H1 (cell line): ENCODE results near the gene NRM. TPM values are rescaled to one million over a fixed set of nuclear protein-coding genes. Genes with fewer than 3 reads are reported as not detected.

Experiments used
- CTCF ChIA-PET: fragments of 300-600 bp; sonication (Branson Sonifier 250); formaldehyde crosslinking; loops from one replicate; lab custom pipeline; 2021; ENCODE audit not compliant: partially characterized antibody; lab: Charles Lee
- POLR2A ChIA-PET: fragments of 300-600 bp; sonication (Branson Sonifier 250); formaldehyde crosslinking; loops from one replicate; lab custom pipeline; 2021; ENCODE audit warnings: inconsistent platforms; ENCODE audit not compliant: partially characterized antibody; lab: Charles Lee
- DNase-seq, 2 experiments: peaks; one replicate each; pipeline versions ENCODE4 v3.0.0 to v3.0.0-alpha.2; 2010 to 2022; ENCODE audit warnings: low spot score in 2 of 2, low read depth in 1 of 2, mixed read lengths in 1 of 2
- FAIRE-seq: peaks from 2 replicates; lab custom pipeline; 2011; peaks lifted over from hg19 to GRCh38; lab: Jason Lieb, UNC
- H2AFZ ChIP-seq: 2 replicates; pipeline ENCODE4 v1.8.1; 2012; ENCODE audit warnings: low read length, inconsistent platforms
- H2AK5ac ChIP-seq: 2 replicates; pipeline ENCODE4 v1.6.1; 2013; ENCODE audit warnings: low read depth, low read length
- H2BK120ac ChIP-seq: replicated peaks from 2 replicates; pipeline ENCODE3; 2013; ENCODE audit warnings: low read depth, low read length, inconsistent platforms
- H2BK12ac ChIP-seq: 2 replicates; pipeline ENCODE4 v1.6.1; 2013; ENCODE audit warnings: low read depth, low read length
- H2BK15ac ChIP-seq: 2 replicates; pipeline ENCODE4 v1.6.1; 2013; ENCODE audit warnings: low read length
- H2BK20ac ChIP-seq: 2 replicates; pipeline ENCODE4 v1.6.1; 2013; ENCODE audit warnings: low read length
- H2BK5ac ChIP-seq: 2 replicates; pipeline ENCODE4 v1.6.1; 2013; ENCODE audit warnings: low read depth, low read length
- H3K14ac ChIP-seq: 2 replicates; pipeline ENCODE4 v1.6.1; 2013; ENCODE audit warnings: inconsistent platforms; ENCODE audit not compliant: insufficient read length
- H3K18ac ChIP-seq: 2 replicates; pipeline ENCODE4 v1.6.1; 2013; ENCODE audit warnings: low read length; ENCODE audit errors: extremely low read depth
- H3K23ac ChIP-seq: 2 replicates; pipeline ENCODE4 v1.6.1; 2013; ENCODE audit warnings: inconsistent platforms; ENCODE audit not compliant: insufficient read length
- H3K23me2 ChIP-seq: 2 replicates; pipeline ENCODE4 v1.6.1; 2013; ENCODE audit warnings: low read depth, low read length
- H3K27ac ChIP-seq: 2 replicates; pipeline ENCODE4 v1.6.1; 2011; ENCODE audit warnings: low read depth, low read length, inconsistent platforms
- H3K27me3 ChIP-seq, 4 experiments: replicated peaks in 1 of 4; 1 replicate in 1 of 4; 2 replicates in 3 of 4; pipeline versions ENCODE4 v1.6.1 to v1.8.1; 2011 to 2013; ENCODE audit warnings: low read length in 3 of 4, mild to moderate bottlenecking in 3 of 4, inconsistent platforms in 2 of 4, mixed read lengths in 2 of 4, moderate library complexity in 1 of 4; ENCODE audit not compliant: control insufficient read depth in 3 of 4, insufficient read depth in 3 of 4; ENCODE audit errors: extremely low read depth in 1 of 4
- H3K36me3 ChIP-seq, 4 experiments: 2 replicates each; pipeline versions ENCODE4 v1.6.1 to v1.8.1; 2011 to 2013; ENCODE audit warnings: mild to moderate bottlenecking in 4 of 4, low read length in 3 of 4, moderate library complexity in 2 of 4, control low read depth in 1 of 4, inconsistent platforms in 1 of 4; ENCODE audit not compliant: insufficient read depth in 4 of 4, control insufficient read depth in 2 of 4
- H3K4ac ChIP-seq: replicated peaks from 2 replicates; pipeline ENCODE3; 2013; ENCODE audit warnings: low read length, low read depth, mixed read lengths, inconsistent platforms; ENCODE audit not compliant: insufficient read length
- H3K4me1 ChIP-seq, 4 experiments: replicated peaks in 1 of 4; 1 replicate in 1 of 4; 2 replicates in 3 of 4; pipeline versions ENCODE4 v1.6.1 to v1.8.1; 2011 to 2013; ENCODE audit warnings: low read length in 3 of 4, inconsistent platforms in 2 of 4, mixed read lengths in 1 of 4; ENCODE audit not compliant: insufficient read depth in 4 of 4, control insufficient read depth in 3 of 4
- H3K4me2 ChIP-seq, 2 experiments: 2 replicates each; pipeline versions ENCODE4 v1.6.1 to v1.8.1; 2011 to 2013; ENCODE audit warnings: low read depth in 2 of 2, low read length in 2 of 2, control low read depth in 1 of 2, inconsistent platforms in 1 of 2, mild to moderate bottlenecking in 1 of 2; ENCODE audit not compliant: insufficient read depth in 1 of 2
- H3K4me3 ChIP-seq, 4 experiments: fragments of 200-600, 300-600 bp in 1 of 4; sonication (generic), shearing (Covaris generic), sonication (Bioruptor Twin) in 1 of 4; 2 replicates each; pipeline versions ENCODE4 v1.5.1 to v1.8.1; 2011 to 2016; ENCODE audit warnings: low read length in 4 of 4, low read depth in 3 of 4, control low read depth in 2 of 4, inconsistent platforms in 2 of 4, mild to moderate bottlenecking in 2 of 4, mixed read lengths in 1 of 4, moderate library complexity in 1 of 4; ENCODE audit not compliant: insufficient read depth in 2 of 4; ENCODE audit errors: extremely low read depth in 1 of 4
- H3K56ac ChIP-seq: replicated peaks from 2 replicates; pipeline ENCODE3; 2013; ENCODE audit warnings: low read depth, mild to moderate bottlenecking, mixed read lengths, low read length, inconsistent platforms; ENCODE audit not compliant: insufficient read length
- H3K79me1 ChIP-seq: 2 replicates; pipeline ENCODE4 v1.6.1; 2013; ENCODE audit warnings: low read depth, low read length, control low read depth
- H3K79me2 ChIP-seq, 2 experiments: 2 replicates each; pipeline versions ENCODE4 v1.6.1 to v1.8.1; 2012 to 2013; ENCODE audit warnings: low read length in 2 of 2, mild to moderate bottlenecking in 2 of 2, inconsistent platforms in 1 of 2; ENCODE audit not compliant: insufficient read depth in 2 of 2, control insufficient read depth in 1 of 2
- H3K9ac ChIP-seq, 4 experiments: replicated peaks in 1 of 4; 1 replicate in 1 of 4; 2 replicates in 3 of 4; pipeline versions ENCODE4 v1.6.1 to v1.8.1; 2011 to 2013; ENCODE audit warnings: low read depth in 3 of 4, low read length in 3 of 4, control low read depth in 2 of 4, mild to moderate bottlenecking in 2 of 4, moderate library complexity in 2 of 4, inconsistent platforms in 1 of 4; ENCODE audit errors: extremely low read depth in 1 of 4
- H3K9me3 ChIP-seq, 2 experiments: 2 replicates each; pipeline versions ENCODE4 v1.6.1 to v1.8.1; 2012 to 2013; ENCODE audit warnings: mild to moderate bottlenecking in 2 of 2, moderate library complexity in 2 of 2, control low read depth in 1 of 2, inconsistent platforms in 1 of 2, low read depth in 1 of 2, low read length in 1 of 2, mixed read lengths in 1 of 2; ENCODE audit not compliant: insufficient read depth in 2 of 2
- H4K20me1 ChIP-seq, 2 experiments: replicated peaks in 1 of 2; 2 replicates each; pipeline versions ENCODE3 to v1.8.1; 2011 to 2013; ENCODE audit warnings: inconsistent platforms in 2 of 2, low read length in 2 of 2, mild to moderate bottlenecking in 1 of 2; ENCODE audit not compliant: insufficient read depth in 2 of 2, control insufficient read depth in 1 of 2
- H4K5ac ChIP-seq: 2 replicates; pipeline ENCODE4 v1.6.1; 2013; ENCODE audit warnings: low read length, low read depth, mixed read lengths, inconsistent platforms; ENCODE audit not compliant: insufficient read length
- H4K8ac ChIP-seq: 2 replicates; pipeline ENCODE4 v1.8.0; 2013; ENCODE audit warnings: mild to moderate bottlenecking, moderate library complexity, low read length, inconsistent platforms; ENCODE audit not compliant: insufficient read depth; ENCODE audit errors: extremely low read depth
- H4K91ac ChIP-seq: replicated peaks from 2 replicates; pipeline ENCODE3; 2013; ENCODE audit warnings: low read length, mixed read lengths, inconsistent platforms; ENCODE audit not compliant: insufficient read length
- CTCF ChIP-seq, 3 experiments: IDR thresholded peaks; 1 replicate in 2 of 3; 2 replicates in 1 of 3; pipeline versions ENCODE4 v1.5.1 to v1.6.1; 2011; ENCODE audit warnings: low read length in 3 of 3, mild to moderate bottlenecking in 3 of 3, inconsistent platforms in 2 of 3, low read depth in 1 of 3, moderate library complexity in 1 of 3; ENCODE audit not compliant: insufficient read depth in 1 of 3; ENCODE audit errors: control extremely low read depth in 1 of 3
- HDAC6 ChIP-seq: IDR thresholded peaks from one replicate; pipeline ENCODE4 v1.7.1; 2012; ENCODE audit warnings: low read depth, mild to moderate bottlenecking, inconsistent platforms, low read length, moderate library complexity
- NRF1 ChIP-seq: IDR thresholded peaks from 2 replicates; pipeline ENCODE4 v1.6.1; 2011; ENCODE audit warnings: mild to moderate bottlenecking, low read depth, low read length, improper control_type of control experiment
- RBBP5 ChIP-seq: IDR thresholded peaks from 2 replicates; pipeline ENCODE4 v1.7.1; 2012; ENCODE audit warnings: low read depth, mild to moderate bottlenecking, inconsistent platforms, low read length, moderate library complexity, borderline replicate concordance
- RFX5 ChIP-seq: IDR thresholded peaks from 2 replicates; pipeline ENCODE4 v1.6.1; 2011; ENCODE audit warnings: low read depth, low read length, improper control_type of control experiment, borderline replicate concordance
- SAP30 ChIP-seq: fragments of 300-600 bp; sonication (generic); IDR thresholded peaks from 2 replicates; pipeline ENCODE4 v1.7.1; 2012; ENCODE audit warnings: low read length, moderate library complexity, mild to moderate bottlenecking, inconsistent platforms; ENCODE audit not compliant: insufficient read depth, insufficient replicate concordance
- SIN3A ChIP-seq, 2 experiments: IDR thresholded peaks in 1 of 2; conservative IDR thresholded peaks in 1 of 2; 2 replicates each; pipeline ENCODE4 v1.6.1; 2011 to 2012; ENCODE audit warnings: low read length in 2 of 2, improper control_type of control experiment in 1 of 2, low read depth in 1 of 2, mild to moderate bottlenecking in 1 of 2
- SIX5 ChIP-seq: IDR thresholded peaks from 2 replicates; pipeline ENCODE4 v1.6.1; 2011; ENCODE audit warnings: mild to moderate bottlenecking, low read depth, low read length
- WGBS, 2 experiments: shearing (Covaris generic) in 1 of 2; methylation state at CpG; one replicate each; pipeline versions ENCODE4 v1.1.6 to v1.1.7; 2013 to 2015; ENCODE audit warnings: low lambda C conversion rate in 2 of 2, mixed read lengths in 2 of 2, inconsistent platforms in 1 of 2, low coverage in 1 of 2, missing lambda C conversion rate in 1 of 2; ENCODE audit not compliant: insufficient replicate concordance in 2 of 2, insufficient coverage in 1 of 2, insufficient read length in 1 of 2; ENCODE audit errors: extremely low coverage in 1 of 2, missing lambda C conversion rate in 1 of 2; 5-methylcytosine and 5-hydroxymethylcytosine counted together
- polyA plus RNA-seq, 7 experiments: library from polyadenylated mRNA; depleted of rRNA in 3 of 7; stranded (reverse) in 5 of 7; unstranded in 2 of 7; fragments of >200 nt in 5 of 7; fragments of 200-250 nt in 2 of 7; gene quantifications; 1 replicate in 5 of 7; 2 replicates in 1 of 7; 4 replicates in 1 of 7; pipeline versions ENCODE4 v1.2.1 to v1.2.3, GENCODE V29; 2011 to 2013; ENCODE audit warnings: missing spikeins in 2 of 7, mixed read lengths in 2 of 7
- total RNA-seq: library from RNA; stranded (reverse); fragmentation: NEBNext Ultra II Directional; extraction: Animal tissue kit (Norgen Biotek cat#: 25700); gene quantifications from 2 replicates; pipeline ENCODE4 v1.2.1, GENCODE V29; 2021

The NRM gene
- total and polyA plus RNA-seq, 2 of the 8 experiments (the other 6 are each of a cell fraction or from before 2014, with no cell fraction given), result 27.3 to 50.4 TPM

GRCh38 chr6:30654798-30655742 is 35.7 kb downstream of the NRM start:
- no peak overlapping the region for H2AK5ac ChIP-seq
- FAIRE-seq (no peak), DNase-seq (no peak)
- no peak overlapping the region for H3K18ac ChIP-seq
- no peaks in the 10 kb centered on the region for H3K23me2 ChIP-seq
- H3K79me1 ChIP-seq, result no peaks in the 10 kb centered on the region
- no peak overlapping the region; the same call in 1 of the 2 replicates for H4K8ac ChIP-seq
- H3K9ac ChIP-seq, result no peak overlapping the region
- CTCF ChIA-PET, result interaction anchor here (0.9 to 2.0 kb wide), 4 partner anchors 10 to 15 kb away, joined by 3 to 10 read pairs (median 5); no protein-coding TSS in a partner anchor
- H2AFZ ChIP-seq, result no peak overlapping the region
- no peak overlapping the region for H3K4ac ChIP-seq
- H3K56ac ChIP-seq, result no peak overlapping the region
- H3K36me3 ChIP-seq, result peaks cover 15 to 73% (median 60%) of the 10 kb centered on the region in 4 experiments
- no peak overlapping the region for H4K5ac ChIP-seq
- no peak overlapping the region for H4K91ac ChIP-seq
- no peaks in the 10 kb centered on the region for H3K27me3 ChIP-seq
- H3K4me1 ChIP-seq, result no peaks in the 10 kb centered on the region
- H3K23ac ChIP-seq, result no peak overlapping the region
- H3K27ac ChIP-seq, result no peak overlapping the region
- no peak overlapping the region for H3K4me3 ChIP-seq
- H3K79me2 ChIP-seq, result no peaks in the 10 kb centered on the region
- WGBS, 2 experiments, result 94% methylated on average over 19 of the region's 19 CpGs; no CpG with 5 or more reads in 1 of the 2 experiments
- H2BK20ac ChIP-seq, result no peak overlapping the region
- H2BK12ac ChIP-seq, result no peak overlapping the region
- H4K20me1 ChIP-seq, result peaks cover 3 to 6% of the 10 kb centered on the region in 2 experiments
- no peaks in the 10 kb centered on the region for H3K9me3 ChIP-seq
- POLR2A ChIA-PET, result interaction anchor here (1.2 to 8.1 kb wide), 7 partner anchors 9 to 65 kb away, joined by 3 to 50 read pairs (median 4); partner anchors contain the start of genes DHX16, MDC1 and TUBB
- H3K14ac ChIP-seq, result no peak overlapping the region
- H2BK5ac ChIP-seq, result no peak overlapping the region
- H2BK120ac ChIP-seq, result no peak overlapping the region
- no peak overlapping the region for H3K4me2 ChIP-seq
- no peak overlapping the region for H2BK15ac ChIP-seq
- TF ChIP-seq SIN3A (conservative IDR thresholded peaks at IDR 0.05 in 1 of 2, IDR thresholded peaks at IDR 0.05 in 1 of 2; ENCODE audit: low read depth in 1 of 2, low read length in 2 of 2) (no peak), RBBP5 (no peak), HDAC6 (no peak), SAP30 (no peak), CTCF (IDR thresholded peaks at IDR 0.05; ENCODE audit: control extremely low read depth in 1 of 3, insufficient read depth in 1 of 3, low read depth in 1 of 3, low read length in 3 of 3) (no peak), NRF1 (no peak), SIX5 (no peak), RFX5 (no peak)
